H9 (cell line): ENCODE data around the gene KIF1A. TPM values are rescaled to one million over a fixed set of nuclear protein-coding genes. Genes with fewer than 3 reads are reported as not detected.

Experiments
- DNase-seq: peaks from one replicate; pipeline ENCODE4 v3.0.0-alpha.2; 2017
- H2AFZ ChIP-seq: one replicate; pipeline ENCODE4 v1.6.1; 2013; ENCODE audit warnings: mild to moderate bottlenecking, low read length, control low read depth, moderate library complexity
- H2AK5ac ChIP-seq: 2 replicates; pipeline ENCODE4 v1.6.1; 2013; ENCODE audit warnings: low read length, control low read depth, mixed read lengths; ENCODE audit not compliant: insufficient read length
- H2BK120ac ChIP-seq: one replicate; pipeline ENCODE4 v1.6.1; 2013; ENCODE audit warnings: low read depth, mild to moderate bottlenecking, low read length, control low read depth, inconsistent platforms; ENCODE audit not compliant: poor library complexity, severe bottlenecking
- H2BK12ac ChIP-seq: 2 replicates; pipeline ENCODE4 v1.6.1; 2013; ENCODE audit warnings: low read length, control low read depth, mixed read lengths, low read depth; ENCODE audit not compliant: insufficient read length
- H2BK15ac ChIP-seq: 2 replicates; pipeline ENCODE4 v1.6.1; 2013; ENCODE audit warnings: low read depth, low read length, control low read depth
- H2BK20ac ChIP-seq: one replicate; pipeline ENCODE4 v1.6.1; 2013; ENCODE audit warnings: low read depth, mild to moderate bottlenecking, low read length, control low read depth, inconsistent platforms; ENCODE audit not compliant: poor library complexity, severe bottlenecking
- H2BK5ac ChIP-seq: 2 replicates; pipeline ENCODE4 v1.6.1; 2013; ENCODE audit warnings: low read length, control low read depth, mixed read lengths; ENCODE audit not compliant: insufficient read length
- H3K14ac ChIP-seq: 2 replicates; pipeline ENCODE4 v1.6.1; 2013; ENCODE audit warnings: low read length, control low read depth; ENCODE audit not compliant: insufficient read depth
- H3K18ac ChIP-seq: 2 replicates; pipeline ENCODE4 v1.6.1; 2013; ENCODE audit warnings: low read depth, mild to moderate bottlenecking, mixed read lengths, low read length, control low read depth; ENCODE audit not compliant: insufficient read length
- H3K23ac ChIP-seq: 2 replicates; pipeline ENCODE4 v1.6.1; 2013; ENCODE audit warnings: low read length, control low read depth, mixed read lengths, low read depth; ENCODE audit not compliant: insufficient read length
- H3K23me2 ChIP-seq: 2 replicates; pipeline ENCODE4 v1.6.1; 2013; ENCODE audit warnings: low read depth, mild to moderate bottlenecking, mixed read lengths, low read length, control low read depth; ENCODE audit not compliant: insufficient read length, poor library complexity, severe bottlenecking
- H3K27ac ChIP-seq: 2 replicates; pipeline ENCODE4 v1.5.1; 2013; ENCODE audit warnings: low read length, control low read depth, mixed read lengths, low read depth; ENCODE audit not compliant: insufficient read length
- H3K27me3 ChIP-seq: 2 replicates; pipeline ENCODE4 v1.6.1; 2013; ENCODE audit warnings: low read length, control low read depth, inconsistent platforms; ENCODE audit not compliant: insufficient read depth
- H3K4ac ChIP-seq: 2 replicates; pipeline ENCODE4 v1.6.1; 2013; ENCODE audit warnings: low read depth, mild to moderate bottlenecking, control low read depth, inconsistent platforms, low read length, moderate library complexity
- H3K4me1 ChIP-seq: 2 replicates; pipeline ENCODE4 v1.6.1; 2013; ENCODE audit warnings: low read length, control low read depth, inconsistent platforms; ENCODE audit not compliant: insufficient read depth
- H3K4me2 ChIP-seq: 2 replicates; pipeline ENCODE4 v1.6.1; 2013; ENCODE audit warnings: low read length, control low read depth, mixed read lengths; ENCODE audit not compliant: insufficient read length, insufficient read depth
- H3K56ac ChIP-seq: 2 replicates; pipeline ENCODE4 v1.6.1; 2013; ENCODE audit warnings: low read depth, mild to moderate bottlenecking, mixed read lengths, low read length, control low read depth; ENCODE audit not compliant: insufficient read length
- H3K79me1 ChIP-seq: 2 replicates; pipeline ENCODE4 v1.6.1; 2013; ENCODE audit warnings: low read depth, mild to moderate bottlenecking, moderate library complexity, low read length, control low read depth, inconsistent platforms; ENCODE audit not compliant: insufficient read depth, poor library complexity, severe bottlenecking
- H3K79me2 ChIP-seq: 2 replicates; pipeline ENCODE4 v1.6.1; 2013; ENCODE audit warnings: low read length, control low read depth, inconsistent platforms; ENCODE audit not compliant: insufficient read depth
- H3K9ac ChIP-seq: 2 replicates; pipeline ENCODE4 v1.6.1; 2013; ENCODE audit warnings: low read length, control low read depth, mixed read lengths; ENCODE audit not compliant: insufficient read length; ENCODE audit errors: extremely low read depth
- H3K9me3 ChIP-seq: one replicate; pipeline ENCODE4 v1.6.1; 2013; ENCODE audit warnings: low read depth, low read length, inconsistent platforms; ENCODE audit not compliant: control insufficient read depth
- H3T11ph ChIP-seq: one replicate; pipeline ENCODE4 v1.6.1; 2013; ENCODE audit warnings: mild to moderate bottlenecking, low read length, control low read depth, inconsistent platforms
- H4K20me1 ChIP-seq: one replicate; pipeline ENCODE4 v1.6.1; 2013; ENCODE audit not compliant: control insufficient read depth, insufficient read length, insufficient read depth
- H4K5ac ChIP-seq: 2 replicates; pipeline ENCODE4 v1.6.1; 2013; ENCODE audit warnings: low read depth, mild to moderate bottlenecking, mixed read lengths, low read length, control low read depth; ENCODE audit not compliant: insufficient read length
- H4K8ac ChIP-seq: replicated peaks from 2 replicates; pipeline ENCODE4 v1.6.1; 2013; ENCODE audit warnings: low read length, control low read depth, mixed read lengths, low read depth; ENCODE audit not compliant: insufficient read length
- H4K91ac ChIP-seq: 2 replicates; pipeline ENCODE4 v1.6.1; 2013; ENCODE audit warnings: low read depth, mild to moderate bottlenecking, moderate library complexity, mixed read lengths, low read length, control low read depth; ENCODE audit not compliant: insufficient read length
- H3K27ac Mint-ChIP-seq, 3 experiments: 2 replicates in 2 of 3; 3 replicates in 1 of 3; pipeline ENCODE4 v1.8.0; 2020 to 2021; ENCODE audit warnings: mixed read lengths in 3 of 3, mild to moderate bottlenecking in 1 of 3, moderate library complexity in 1 of 3
- H3K27me3 Mint-ChIP-seq: 2 replicates; pipeline ENCODE4 v1.8.0; 2021; ENCODE audit warnings: low read depth, mild to moderate bottlenecking, moderate library complexity, mixed read lengths
- H3K36me3 Mint-ChIP-seq, 3 experiments: 2 replicates in 2 of 3; 3 replicates in 1 of 3; pipeline ENCODE4 v1.8.0; 2020 to 2021; ENCODE audit warnings: low read depth in 3 of 3, mixed read lengths in 3 of 3; ENCODE audit not compliant: insufficient read depth in 1 of 3
- H3K4me1 Mint-ChIP-seq, 2 experiments: 2 replicates each; pipeline ENCODE4 v1.8.0; 2020; ENCODE audit warnings: mixed read lengths in 2 of 2
- H3K4me3 Mint-ChIP-seq, 2 experiments: 2 replicates in 1 of 2; 3 replicates in 1 of 2; pipeline ENCODE4 v1.8.0; 2020 to 2021; ENCODE audit warnings: mild to moderate bottlenecking in 2 of 2, mixed read lengths in 2 of 2, moderate library complexity in 1 of 2
- H3K9me3 Mint-ChIP-seq, 2 experiments: 2 replicates in 1 of 2; 3 replicates in 1 of 2; pipeline ENCODE4 v1.8.0; 2020; ENCODE audit warnings: mild to moderate bottlenecking in 2 of 2, mixed read lengths in 2 of 2, moderate library complexity in 1 of 2
- CTCF ChIP-seq: fragments of 200-600 bp; sonication (generic); conservative IDR thresholded peaks from 3 replicates; pipeline ENCODE4 v1.8.0; 2021; ENCODE audit warnings: antibody characterized with exemption, mild to moderate bottlenecking
- WGBS: extraction: QIAGEN DNeasy Blood & Tissue Kit; methylation state at CpG from one replicate; pipeline ENCODE4 v1.1.7; 2013; ENCODE audit warnings: missing lambda C conversion rate, low lambda C conversion rate, mixed read lengths; ENCODE audit not compliant: insufficient read length; ENCODE audit errors: extremely low coverage; 5-methylcytosine and 5-hydroxymethylcytosine counted together
- total RNA-seq: library from RNA; stranded (reverse); gene quantifications from 2 replicates; pipeline ENCODE4 v1.2.1, GENCODE V29; 2021

KIF1A gene
- total RNA-seq, 1 experiment from 2014 or later, result 204 TPM

GRCh38 chr2:240820607-240821428, 799 bp upstream of the KIF1A start:
- H2BK15ac ChIP-seq, result no peak overlapping the region
- peak overlapping the region; percentile 43 for H3K9ac ChIP-seq
- no peak overlapping the region for H2BK20ac ChIP-seq
- DNase-seq, result peak; percentile 76
- no peak overlapping the region for H4K8ac ChIP-seq
- peak overlapping the region; percentile 13 for H3K4me2 ChIP-seq
- no CpG with 5 or more reads among the region's 64 CpGs for WGBS
- H3K23me2 ChIP-seq, result peaks cover 15% of the 10 kb centered on the region
- no peak overlapping the region for H3K23ac ChIP-seq
- no peak overlapping the region for H3K56ac ChIP-seq
- H3K9me3 ChIP-seq, result no peaks in the 10 kb centered on the region
- no peak overlapping the region for H2BK12ac ChIP-seq
- H4K91ac ChIP-seq, result no peak overlapping the region
- peaks cover 5% of the 10 kb centered on the region for H3K79me1 ChIP-seq
- H3K4me3 Mint-ChIP-seq, result peak overlapping the region; percentile 71 to 88
- no peaks in the 10 kb centered on the region; the same call in 1 of the 2 replicates for H3K4me1 ChIP-seq
- H3K27ac ChIP-seq, result no peak overlapping the region
- H2AFZ ChIP-seq, result no peak overlapping the region
- peaks cover 3% of the 10 kb centered on the region for H4K20me1 ChIP-seq
- no peak overlapping the region for H3K4ac ChIP-seq
- peaks cover 6 to 8% of the 10 kb centered on the region in 2 experiments; a peak in 4 of 5 replicates for H3K9me3 Mint-ChIP-seq
- peaks cover 12 to 23% (median 12%) of the 10 kb centered on the region in 3 experiments for H3K36me3 Mint-ChIP-seq
- H3T11ph ChIP-seq, result no peak overlapping the region
- H4K5ac ChIP-seq, result no peak overlapping the region
- peaks cover 47% of the 10 kb centered on the region for H3K27me3 Mint-ChIP-seq
- peaks cover 29% of the 10 kb centered on the region; the same call in 1 of the 2 replicates for H3K79me2 ChIP-seq
- H3K14ac ChIP-seq, result peak overlapping the region; percentile 74; the same call in 1 of the 2 replicates
- TF ChIP-seq CTCF, result peak; percentile 24; the same call in 1 of the 3 replicates
- H2BK5ac ChIP-seq, result no peak overlapping the region
- peak overlapping the region in 2 of 3 experiments; percentile 84 to 92; a peak in 3 of 7 replicates for H3K27ac Mint-ChIP-seq
- H3K18ac ChIP-seq, result peak overlapping the region; percentile 67
- no peak overlapping the region for H2BK120ac ChIP-seq
- H3K4me1 Mint-ChIP-seq, result peaks cover 13 to 33% of the 10 kb centered on the region in 2 experiments
- no peaks in the 10 kb centered on the region for H3K27me3 ChIP-seq
- H2AK5ac ChIP-seq, result no peak overlapping the region
